ENCODE results near the gene MCEE.

- TF ChIP-seq CTCF (IDR thresholded peaks at IDR 0.05) (no peak), POLR2A (IDR thresholded peaks at IDR 0.05) (no peak)
These were observed 16.2 kb downstream of the MCEE start for GRCh38 chr2:71113843-71114242.
